IMR-90 (cell line): ENCODE data around the gene EXPH5. TPM values are rescaled to one million over a fixed set of nuclear protein-coding genes. Genes with fewer than 3 reads are reported as not detected.

ENCODE experiments used
- ATAC-seq: fragments of 200-7000 bp; cut with Tn5 transposase; 2 replicates; pipeline ENCODE4 v1.9.1; 2020; ENCODE audit warnings: low read depth, mild to moderate bottlenecking, moderate library complexity
- BruUV-seq: library from RNA; stranded (reverse); fragments of 400-500 nt; replicated peaks from 2 replicates; lab custom pipeline; 2021; lab: Mats Ljungman, UMichigan
- CTCF ChIA-PET: fragments of 300-600 bp; formaldehyde crosslinking; extraction: SDS; loops from one replicate; lab custom pipeline; 2021; ENCODE audit warnings: antibody characterized with exemption; lab: Yijun Ruan, JAX
- POLR2A ChIA-PET: fragments of 300-600 bp; sonication (Branson Sonifier 250); formaldehyde crosslinking; loops from one replicate; lab custom pipeline; 2022; ENCODE audit warnings: antibody characterized with exemption; ENCODE audit not compliant: unreplicated experiment; lab: Charles Lee
- DNase-seq: peaks from one replicate; pipeline ENCODE4 v3.0.0; 2013
- H2AFZ ChIP-seq: replicated peaks from 2 replicates; pipeline ENCODE3; 2013; ENCODE audit warnings: low read length, mild to moderate bottlenecking; ENCODE audit not compliant: poor library complexity
- H2AK5ac ChIP-seq: 2 replicates; pipeline ENCODE4 v1.6.1; 2013; ENCODE audit warnings: low read depth, low read length, inconsistent platforms
- H2AK9ac ChIP-seq: replicated peaks from 2 replicates; pipeline ENCODE3; 2013; ENCODE audit warnings: mild to moderate bottlenecking, low read depth, low read length, moderate library complexity; ENCODE audit not compliant: poor library complexity
- H2BK120ac ChIP-seq: 2 replicates; pipeline ENCODE4 v1.6.1; 2013; ENCODE audit warnings: low read depth, low read length, inconsistent platforms
- H2BK15ac ChIP-seq: 3 replicates; pipeline ENCODE4 v1.6.1; 2013; ENCODE audit warnings: low read depth, low read length, inconsistent platforms
- H2BK20ac ChIP-seq: 2 replicates; pipeline ENCODE4 v1.6.1; 2013; ENCODE audit warnings: low read depth, mild to moderate bottlenecking, inconsistent platforms, low read length, moderate library complexity
- H2BK5ac ChIP-seq: 2 replicates; pipeline ENCODE4 v1.6.1; 2013; ENCODE audit warnings: mild to moderate bottlenecking, low read depth, low read length, inconsistent platforms; ENCODE audit not compliant: poor library complexity, severe bottlenecking
- H3K14ac ChIP-seq: replicated peaks from 2 replicates; pipeline ENCODE4 v1.6.1; 2013; ENCODE audit warnings: low read depth, low read length, inconsistent platforms
- H3K18ac ChIP-seq: 2 replicates; pipeline ENCODE4 v1.6.1; 2013; ENCODE audit warnings: low read depth, low read length, control low read depth
- H3K23ac ChIP-seq: 2 replicates; pipeline ENCODE4 v1.6.1; 2013; ENCODE audit warnings: low read depth, low read length, inconsistent platforms
- H3K27ac ChIP-seq: 2 replicates; pipeline ENCODE4 v1.5.1; 2013; ENCODE audit warnings: mild to moderate bottlenecking, control low read depth, low read length; ENCODE audit not compliant: insufficient read depth
- H3K27me3 ChIP-seq: 2 replicates; pipeline ENCODE4 v1.6.1; 2013; ENCODE audit warnings: low read length; ENCODE audit not compliant: control insufficient read depth, insufficient read depth
- H3K36me3 ChIP-seq: 2 replicates; pipeline ENCODE4 v1.6.1; 2013; ENCODE audit warnings: low read length, mixed read lengths; ENCODE audit not compliant: control insufficient read depth, insufficient read depth
- H3K4ac ChIP-seq: 2 replicates; pipeline ENCODE4 v1.6.1; 2013; ENCODE audit warnings: low read depth, low read length, inconsistent platforms
- H3K4me1 ChIP-seq: 2 replicates; pipeline ENCODE4 v1.6.1; 2013; ENCODE audit warnings: low read length, mixed read lengths; ENCODE audit not compliant: control insufficient read depth, insufficient read depth
- H3K4me2 ChIP-seq: 2 replicates; pipeline ENCODE4 v1.6.1; 2013; ENCODE audit warnings: low read depth, mild to moderate bottlenecking, control low read depth, low read length, moderate library complexity
- H3K4me3 ChIP-seq: 2 replicates; pipeline ENCODE4 v1.5.1; 2013; ENCODE audit warnings: low read depth, mild to moderate bottlenecking, control low read depth, low read length, moderate library complexity; ENCODE audit not compliant: insufficient read depth
- H3K56ac ChIP-seq: 2 replicates; pipeline ENCODE4 v1.6.1; 2013; ENCODE audit warnings: low read length, inconsistent platforms; ENCODE audit not compliant: insufficient read depth; ENCODE audit errors: extremely low read depth
- H3K79me1 ChIP-seq, 2 experiments: 2 replicates each; pipeline ENCODE4 v1.6.1; 2013; ENCODE audit warnings: low read length in 2 of 2, inconsistent platforms in 1 of 2, low read depth in 1 of 2
- H3K9ac ChIP-seq: 2 replicates; pipeline ENCODE4 v1.6.1; 2013; ENCODE audit warnings: low read depth, low read length, control low read depth
- H3K9me1 ChIP-seq: 2 replicates; pipeline ENCODE4 v1.6.1; 2013; ENCODE audit warnings: low read length, inconsistent platforms; ENCODE audit not compliant: insufficient read depth
- H3K9me3 ChIP-seq: 2 replicates; pipeline ENCODE4 v1.6.1; 2013; ENCODE audit warnings: low read length; ENCODE audit not compliant: control insufficient read depth, insufficient read depth
- H4K20me1 ChIP-seq: 2 replicates; pipeline ENCODE4 v1.6.1; 2013; ENCODE audit warnings: low read length, inconsistent platforms; ENCODE audit not compliant: insufficient read depth
- H4K5ac ChIP-seq: 2 replicates; pipeline ENCODE4 v1.6.1; 2013; ENCODE audit warnings: mild to moderate bottlenecking, low read depth, low read length, control low read depth
- H4K8ac ChIP-seq, 2 experiments: 2 replicates each; pipeline ENCODE4 v1.6.1; 2013; ENCODE audit warnings: low read depth in 2 of 2, low read length in 2 of 2, control low read depth in 1 of 2, inconsistent platforms in 1 of 2
- H4K91ac ChIP-seq: 2 replicates; pipeline ENCODE4 v1.6.1; 2013; ENCODE audit warnings: low read depth, low read length, inconsistent platforms; ENCODE audit not compliant: insufficient read depth
- BHLHE40 ChIP-seq: fragments of 150-350 bp; IDR thresholded peaks from 2 replicates; pipeline ENCODE4 v1.6.1; 2016; ENCODE audit warnings: mild to moderate bottlenecking, low read depth, low read length
- CEBPB ChIP-seq: IDR thresholded peaks from 2 replicates; pipeline ENCODE4 v1.6.1; 2012; ENCODE audit warnings: low read depth, low read length, improper control_type of control experiment
- CHD1 ChIP-seq: IDR thresholded peaks from 2 replicates; pipeline ENCODE4 v1.6.1; 2012; ENCODE audit warnings: low read depth, low read length, improper control_type of control experiment
- FOS ChIP-seq: fragments of 150-350 bp; IDR thresholded peaks from 2 replicates; pipeline ENCODE4 v1.6.1; 2016; ENCODE audit warnings: low read depth, low read length
- MAFK ChIP-seq: IDR thresholded peaks from 2 replicates; pipeline ENCODE4 v1.6.1; 2012; ENCODE audit warnings: low read depth, low read length, improper control_type of control experiment
- MAZ ChIP-seq: IDR thresholded peaks from 2 replicates; pipeline ENCODE4 v1.6.1; 2012; ENCODE audit warnings: low read depth, mild to moderate bottlenecking, low read length, improper control_type of control experiment, moderate library complexity, borderline replicate concordance
- MXI1 ChIP-seq: IDR thresholded peaks from 2 replicates; pipeline ENCODE4 v1.6.1; 2012; ENCODE audit warnings: low read depth, mild to moderate bottlenecking, low read length, moderate library complexity, borderline replicate concordance
- NFE2L2 ChIP-seq: fragments of 150-350 bp; IDR thresholded peaks from 2 replicates; pipeline ENCODE4 v1.6.1; 2016; ENCODE audit warnings: low read depth, mild to moderate bottlenecking, low read length
- POLR2A ChIP-seq: IDR thresholded peaks from 2 replicates; pipeline ENCODE4 v1.6.1; 2012; ENCODE audit warnings: mild to moderate bottlenecking, low read depth, low read length
- RAD21 ChIP-seq: IDR thresholded peaks from 2 replicates; pipeline ENCODE4 v1.6.1; 2012; ENCODE audit warnings: low read length, improper control_type of control experiment
- RCOR1 ChIP-seq: IDR thresholded peaks from 2 replicates; pipeline ENCODE4 v1.6.1; 2012; ENCODE audit warnings: mild to moderate bottlenecking, low read length, improper control_type of control experiment; ENCODE audit not compliant: insufficient replicate concordance
- RFX5 ChIP-seq: IDR thresholded peaks from 2 replicates; pipeline ENCODE4 v1.8.0; 2012; ENCODE audit warnings: low read depth, mild to moderate bottlenecking, low read length, moderate library complexity
- SMC3 ChIP-seq: fragments of 150-350 bp; IDR thresholded peaks from 2 replicates; pipeline ENCODE4 v1.6.1; 2016; ENCODE audit warnings: low read depth, mild to moderate bottlenecking, antibody characterized with exemption, low read length, moderate library complexity
- WGBS, 2 experiments: methylation state at CpG; one replicate each; pipeline versions ENCODE4 v1.1.5 to v1.1.7; 2013; ENCODE audit warnings: missing lambda C conversion rate in 2 of 2; ENCODE audit not compliant: insufficient read length in 1 of 2; ENCODE audit errors: extremely low coverage in 2 of 2; 5-methylcytosine and 5-hydroxymethylcytosine counted together
- dilution Hi-C: fragments of 300-500 bp; cut with HindIII; formaldehyde crosslinking; loops from one replicate; pipeline ENCODE4 v1.14.3; 2018; ENCODE audit warnings: low sequenced_read_pairs; ENCODE audit not compliant: unreplicated experiment
- in situ Hi-C: fragments of 300-500 bp; cut with MboI; formaldehyde crosslinking; loops from 3 replicates; pipeline ENCODE4 v1.14.3; 2019; ENCODE audit warnings: low sequenced_read_pairs, inconsistent platforms, mixed read lengths
- intact Hi-C: fragments of 100-400 bp; cut with micrococcal nuclease; formaldehyde crosslinking; loops from 2 replicates; pipeline ENCODE4 v1.10.0; 2022
- polyA plus RNA-seq, 3 experiments: library from polyadenylated mRNA; depleted of rRNA; stranded (reverse); fragments of >200 nt; gene quantifications; 2 replicates each; pipeline ENCODE4 v1.2.3, GENCODE V29; 2012; ENCODE audit warnings: low replicate concordance in 1 of 3
- total RNA-seq: library from RNA; depleted of rRNA; stranded (reverse); fragments of >200 nt; gene quantifications from 2 replicates; pipeline ENCODE4 v1.2.3, GENCODE V29; 2012
- TF ChIP-seq, protein P1 (sequence below): fragments of 150-350 bp; IDR thresholded peaks from 2 replicates; pipeline ENCODE4 v1.6.1; 2016; ENCODE audit warnings: low read depth, mild to moderate bottlenecking, low read length, moderate library complexity, borderline replicate concordance
- TF ChIP-seq, protein P2 (sequence below): conservative IDR thresholded peaks from 2 replicates; pipeline ENCODE4 v1.5.1; 2012; ENCODE audit warnings: mild to moderate bottlenecking, low read depth, low read length, improper control_type of control experiment
- TF ChIP-seq, protein P3 (sequence below): fragments of 150-350 bp; IDR thresholded peaks from 2 replicates; pipeline ENCODE4 v1.6.1; 2017; ENCODE audit warnings: mild to moderate bottlenecking, antibody characterized with exemption, low read length, low read depth

EXPH5 gene
- total and polyA plus RNA-seq, 2 of the 4 experiments (the other 2 are of a cell fraction) = 0.05 to 0.72 TPM

DNA sequence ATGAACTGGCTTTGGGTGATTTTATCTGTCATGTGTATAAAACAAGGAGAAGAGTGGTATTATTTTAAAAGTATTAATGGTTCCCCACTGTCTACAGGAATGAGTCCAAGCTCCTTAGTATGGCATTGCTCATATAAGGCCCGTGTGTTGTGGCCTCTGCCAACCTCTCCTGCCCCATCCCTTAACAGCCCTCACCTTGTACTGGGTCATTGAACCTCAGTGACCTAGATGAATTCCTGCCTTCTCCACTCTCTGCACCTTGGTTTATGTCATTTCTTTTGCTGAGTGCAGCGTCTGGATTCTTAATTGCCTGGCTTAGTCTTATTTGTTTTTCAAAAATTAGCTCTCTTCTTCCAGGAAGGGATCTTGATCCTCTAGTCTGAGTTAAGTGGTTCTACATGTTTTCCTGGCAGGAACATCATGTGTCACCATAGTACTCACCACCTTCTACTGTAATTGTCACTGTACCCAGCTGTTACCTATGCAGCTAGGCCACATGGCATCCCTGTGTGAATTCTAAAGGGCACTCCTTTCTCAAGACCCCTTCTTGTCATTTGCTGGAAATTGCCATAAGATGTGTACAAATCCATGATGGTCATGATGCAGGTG, 59.2 kb downstream of the EXPH5 start:
- Histone ChIP-seq H2AK5ac (no peak overlapping the region), H2AK9ac (no peak overlapping the region), H3K27ac (no peak overlapping the region), H3K4me1 (no peaks in the 10 kb centered on the region; the same call in 1 of the 2 replicates), H3K36me3 (no peaks in the 10 kb centered on the region), H4K20me1 (no peaks in the 10 kb centered on the region), H3K4me3 (no peak overlapping the region), H3K27me3 (no peaks in the 10 kb centered on the region), H2AFZ (no peak overlapping the region), H2BK15ac (no peak overlapping the region), H3K56ac (no peak overlapping the region), H3K14ac (no peak overlapping the region), H4K8ac (no peak overlapping the region), H3K23ac (no peak overlapping the region), H2BK5ac (no peak overlapping the region), H3K9ac (no peak overlapping the region), H3K9me3 (no peaks in the 10 kb centered on the region), H3K9me1 (no peaks in the 10 kb centered on the region; the same call in 1 of the 2 replicates), H4K5ac (no peak overlapping the region), H2BK120ac (no peak overlapping the region), H3K18ac (no peak overlapping the region), H3K4me2 (no peak overlapping the region), H3K79me1 (no peaks in the 10 kb centered on the region), H2BK20ac (no peak overlapping the region), H4K91ac (no peak overlapping the region), H3K4ac (no peak overlapping the region)
- CTCF ChIA-PET = no interaction called here
- no peak for ATAC-seq
- POLR2A ChIA-PET = no interaction called here
- BruUV-seq = no TSS peak
- DNase-seq = no peak
- TF ChIP-seq RAD21 (no peak), POLR2A (no peak), CHD1 (no peak), BHLHE40 (no peak), NFE2L2 (no peak), MAFK (no peak), MAZ (no peak), CEBPB (no peak), RFX5 (no peak), MXI1 (no peak), RCOR1 (no peak), SMC3 (no peak), FOS (no peak)
- TF ChIP-seq, protein P1, sequence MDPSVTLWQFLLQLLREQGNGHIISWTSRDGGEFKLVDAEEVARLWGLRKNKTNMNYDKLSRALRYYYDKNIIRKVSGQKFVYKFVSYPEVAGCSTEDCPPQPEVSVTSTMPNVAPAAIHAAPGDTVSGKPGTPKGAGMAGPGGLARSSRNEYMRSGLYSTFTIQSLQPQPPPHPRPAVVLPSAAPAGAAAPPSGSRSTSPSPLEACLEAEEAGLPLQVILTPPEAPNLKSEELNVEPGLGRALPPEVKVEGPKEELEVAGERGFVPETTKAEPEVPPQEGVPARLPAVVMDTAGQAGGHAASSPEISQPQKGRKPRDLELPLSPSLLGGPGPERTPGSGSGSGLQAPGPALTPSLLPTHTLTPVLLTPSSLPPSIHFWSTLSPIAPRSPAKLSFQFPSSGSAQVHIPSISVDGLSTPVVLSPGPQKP = no peak
- TF ChIP-seq, protein P2, sequence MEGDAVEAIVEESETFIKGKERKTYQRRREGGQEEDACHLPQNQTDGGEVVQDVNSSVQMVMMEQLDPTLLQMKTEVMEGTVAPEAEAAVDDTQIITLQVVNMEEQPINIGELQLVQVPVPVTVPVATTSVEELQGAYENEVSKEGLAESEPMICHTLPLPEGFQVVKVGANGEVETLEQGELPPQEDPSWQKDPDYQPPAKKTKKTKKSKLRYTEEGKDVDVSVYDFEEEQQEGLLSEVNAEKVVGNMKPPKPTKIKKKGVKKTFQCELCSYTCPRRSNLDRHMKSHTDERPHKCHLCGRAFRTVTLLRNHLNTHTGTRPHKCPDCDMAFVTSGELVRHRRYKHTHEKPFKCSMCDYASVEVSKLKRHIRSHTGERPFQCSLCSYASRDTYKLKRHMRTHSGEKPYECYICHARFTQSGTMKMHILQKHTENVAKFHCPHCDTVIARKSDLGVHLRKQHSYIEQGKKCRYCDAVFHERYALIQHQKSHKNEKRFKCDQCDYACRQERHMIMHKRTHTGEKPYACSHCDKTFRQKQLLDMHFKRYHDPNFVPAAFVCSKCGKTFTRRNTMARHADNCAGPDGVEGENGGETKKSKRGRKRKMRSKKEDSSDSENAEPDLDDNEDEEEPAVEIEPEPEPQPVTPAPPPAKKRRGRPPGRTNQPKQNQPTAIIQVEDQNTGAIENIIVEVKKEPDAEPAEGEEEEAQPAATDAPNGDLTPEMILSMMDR = no peak
- TF ChIP-seq, protein P3, sequence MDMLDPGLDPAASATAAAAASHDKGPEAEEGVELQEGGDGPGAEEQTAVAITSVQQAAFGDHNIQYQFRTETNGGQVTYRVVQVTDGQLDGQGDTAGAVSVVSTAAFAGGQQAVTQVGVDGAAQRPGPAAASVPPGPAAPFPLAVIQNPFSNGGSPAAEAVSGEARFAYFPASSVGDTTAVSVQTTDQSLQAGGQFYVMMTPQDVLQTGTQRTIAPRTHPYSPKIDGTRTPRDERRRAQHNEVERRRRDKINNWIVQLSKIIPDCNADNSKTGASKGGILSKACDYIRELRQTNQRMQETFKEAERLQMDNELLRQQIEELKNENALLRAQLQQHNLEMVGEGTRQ = no peak
- in situ Hi-C loops = no loop called here
- WGBS, 2 experiments = no CpG with 5 or more reads among the region's 2 CpGs
- intact Hi-C loops = no loop called here
- dilution Hi-C loops = no loop called here
